GM12891 (cell line): Measurements from ENCODE around the gene ZNF296.

Experiments
- POLR2A ChIP-seq: IDR thresholded peaks from 2 replicates; pipeline ENCODE4 v1.6.1; 2011; ENCODE audit warnings: low read depth, low read length, control low read depth
- POU2F2 ChIP-seq: IDR thresholded peaks from 2 replicates; pipeline ENCODE4 v1.6.1; 2011; ENCODE audit warnings: low read depth, mild to moderate bottlenecking, control low read depth, low read length, moderate library complexity
- SPI1 ChIP-seq: IDR thresholded peaks from 2 replicates; pipeline ENCODE4 v1.6.1; 2011; ENCODE audit warnings: low read depth, low read length, control low read depth

DNA sequence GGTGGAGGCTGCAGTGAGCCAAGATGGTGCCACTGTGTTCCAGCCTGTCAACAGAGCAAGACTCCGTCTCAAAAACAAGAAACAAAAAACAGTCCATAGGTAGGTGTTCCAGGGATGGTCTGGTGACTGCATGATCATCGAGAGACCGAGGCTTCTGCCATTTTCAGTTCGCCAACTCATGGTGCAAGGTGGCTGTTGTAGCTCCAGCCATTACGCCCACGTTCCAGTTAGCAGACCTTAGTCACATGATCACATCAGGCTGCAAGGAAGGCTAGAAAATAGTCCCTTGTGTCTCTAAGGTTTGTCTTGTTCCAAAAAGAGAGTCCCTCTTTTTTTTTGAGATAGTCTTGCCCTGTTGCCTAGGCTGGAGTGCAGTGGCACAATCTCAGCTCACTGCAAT, 40.5 kb downstream of the ZNF296 start:
- TF ChIP-seq SPI1: no peak
- TF ChIP-seq POLR2A: no peak
- TF ChIP-seq POU2F2: no peak
